Retinal pigment epithelial cell (primary cell): ENCODE data around the gene ZSWIM7.

ENCODE experiments used
- DNase-seq: peaks from one replicate; pipeline ENCODE4 v3.0.0-alpha.2; 2010; ENCODE audit warnings: low read depth
- H3K4me3 ChIP-seq: 2 replicates; pipeline ENCODE4 v1.5.1; 2011; ENCODE audit warnings: mild to moderate bottlenecking, low read length, control low read depth, moderate library complexity
- TF ChIP-seq, protein P1 (sequence below): conservative IDR thresholded peaks from 2 replicates; pipeline ENCODE4 v1.5.1; 2011; ENCODE audit warnings: low read depth, low read length, control low read depth, inconsistent platforms

Gene ZSWIM7

DNA sequence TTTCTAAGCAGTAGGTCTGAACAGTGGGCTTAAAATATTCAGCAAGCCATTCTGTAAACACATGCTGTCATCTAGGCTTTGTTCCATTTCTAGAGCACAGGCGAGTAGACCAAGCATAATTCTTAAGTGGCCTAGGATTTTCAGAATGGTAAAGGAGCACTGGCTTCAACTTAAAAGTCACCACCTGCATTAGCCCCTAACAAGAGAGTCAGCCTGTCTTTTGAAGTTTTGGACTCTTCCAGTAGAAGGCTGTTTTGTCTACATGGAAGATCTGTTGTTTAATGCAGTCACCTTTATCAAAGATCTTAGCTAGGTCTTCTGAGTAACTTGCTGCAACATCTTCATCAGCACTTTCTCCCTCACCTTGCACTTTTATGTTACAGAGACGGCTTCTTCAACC, 36.8 kb upstream of the ZSWIM7 start:
- TF ChIP-seq, protein P1, sequence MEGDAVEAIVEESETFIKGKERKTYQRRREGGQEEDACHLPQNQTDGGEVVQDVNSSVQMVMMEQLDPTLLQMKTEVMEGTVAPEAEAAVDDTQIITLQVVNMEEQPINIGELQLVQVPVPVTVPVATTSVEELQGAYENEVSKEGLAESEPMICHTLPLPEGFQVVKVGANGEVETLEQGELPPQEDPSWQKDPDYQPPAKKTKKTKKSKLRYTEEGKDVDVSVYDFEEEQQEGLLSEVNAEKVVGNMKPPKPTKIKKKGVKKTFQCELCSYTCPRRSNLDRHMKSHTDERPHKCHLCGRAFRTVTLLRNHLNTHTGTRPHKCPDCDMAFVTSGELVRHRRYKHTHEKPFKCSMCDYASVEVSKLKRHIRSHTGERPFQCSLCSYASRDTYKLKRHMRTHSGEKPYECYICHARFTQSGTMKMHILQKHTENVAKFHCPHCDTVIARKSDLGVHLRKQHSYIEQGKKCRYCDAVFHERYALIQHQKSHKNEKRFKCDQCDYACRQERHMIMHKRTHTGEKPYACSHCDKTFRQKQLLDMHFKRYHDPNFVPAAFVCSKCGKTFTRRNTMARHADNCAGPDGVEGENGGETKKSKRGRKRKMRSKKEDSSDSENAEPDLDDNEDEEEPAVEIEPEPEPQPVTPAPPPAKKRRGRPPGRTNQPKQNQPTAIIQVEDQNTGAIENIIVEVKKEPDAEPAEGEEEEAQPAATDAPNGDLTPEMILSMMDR = no peak
- DNase-seq = no peak
- H3K4me3 ChIP-seq = no peak overlapping the region

DNA sequence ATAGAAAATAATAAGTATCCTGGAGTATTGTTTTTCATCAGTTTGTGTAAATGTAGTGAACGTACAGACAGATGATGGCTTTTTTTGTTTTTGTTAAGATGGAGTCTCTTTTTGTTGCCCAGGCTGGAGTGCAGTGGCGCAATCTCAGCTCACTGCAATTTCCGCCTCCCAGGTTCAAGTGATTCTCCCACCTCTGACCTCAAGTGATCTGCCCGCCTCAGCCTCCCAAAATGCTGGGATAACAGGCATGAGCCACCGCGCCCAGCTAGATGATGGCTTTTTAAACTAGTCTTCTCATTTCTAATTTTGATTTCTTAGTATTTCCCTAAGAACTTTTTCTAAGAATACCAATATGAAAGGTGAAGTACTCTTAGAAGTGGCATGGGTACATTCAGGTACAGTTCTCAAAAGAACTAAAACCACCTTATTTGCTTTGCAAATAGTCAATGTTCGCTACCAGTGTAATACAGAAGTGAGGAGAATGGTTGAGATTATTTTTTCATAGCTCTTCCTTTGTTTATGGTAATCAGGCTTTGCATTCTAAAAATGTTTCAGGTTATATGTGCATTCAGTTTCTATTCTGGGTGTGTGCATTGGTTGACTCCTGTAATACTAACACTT, 34.3 kb upstream of the ZSWIM7 start:
- DNase-seq = no peak
- no peak overlapping the region for H3K4me3 ChIP-seq
- TF ChIP-seq, protein P1 = no peak

DNA sequence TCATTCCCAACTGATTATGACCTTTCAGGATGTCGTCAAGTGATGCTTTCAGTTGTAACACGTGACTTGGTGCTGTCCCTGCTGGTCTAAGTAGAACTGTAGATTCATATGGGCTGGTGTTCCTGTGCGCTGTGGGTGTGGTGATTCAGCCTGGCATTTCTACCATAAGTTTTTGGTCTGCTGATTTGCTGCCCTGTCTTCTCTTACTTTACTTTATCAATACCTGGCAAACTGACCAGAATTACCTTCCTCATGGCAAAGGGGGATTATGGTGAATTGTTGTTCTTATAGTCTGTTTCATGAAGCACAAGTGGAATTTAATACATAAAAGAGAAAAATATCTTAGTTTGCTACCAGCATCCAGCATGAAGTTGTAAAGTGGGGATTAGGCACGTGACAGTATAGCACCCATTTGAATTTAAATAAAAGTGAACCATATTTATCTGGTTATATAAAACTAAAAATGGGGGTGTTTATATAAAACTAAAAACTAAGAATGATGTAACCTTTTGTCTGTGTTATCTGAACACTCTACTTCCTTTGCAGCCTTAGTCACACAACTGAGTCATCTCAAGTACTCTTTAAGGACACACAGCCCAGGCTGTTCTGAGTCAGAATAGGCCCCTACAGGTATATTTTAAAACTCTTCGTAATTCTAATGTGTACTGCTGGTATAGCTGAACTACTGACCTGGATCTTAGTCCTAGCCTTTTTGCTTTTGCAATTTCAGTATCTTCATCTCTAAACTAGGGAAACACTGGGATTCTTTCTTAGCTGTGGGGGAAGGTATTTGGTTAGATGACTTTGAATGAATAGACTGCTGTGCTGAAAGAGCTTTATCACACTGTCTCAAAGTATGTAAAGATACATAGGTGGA, 28.4 kb upstream of the ZSWIM7 start:
- peak; percentile 52 for DNase-seq
- no peak overlapping the region for H3K4me3 ChIP-seq
- TF ChIP-seq, protein P1 = no peak

DNA sequence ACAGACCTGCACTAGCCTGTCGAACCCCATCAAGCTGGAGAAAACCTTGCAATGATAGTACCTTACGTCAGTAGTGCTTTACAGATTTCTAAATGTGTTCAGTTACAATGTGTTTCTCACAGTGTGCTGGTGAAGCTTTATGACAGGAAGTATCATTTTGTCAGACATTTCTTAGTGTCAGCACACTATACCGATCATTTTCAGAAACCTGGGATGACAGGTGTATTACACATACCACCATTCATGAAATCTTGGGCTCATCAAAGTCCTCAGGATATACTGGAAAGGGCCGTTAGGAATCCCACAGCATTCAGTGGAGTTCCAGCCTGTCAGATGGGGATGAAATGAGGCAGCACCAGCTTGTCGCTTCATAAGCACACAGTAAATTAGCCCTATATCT, 27.4 kb upstream of the ZSWIM7 start:
- no peak overlapping the region for H3K4me3 ChIP-seq
- TF ChIP-seq, protein P1 = no peak
- DNase-seq = no peak

DNA sequence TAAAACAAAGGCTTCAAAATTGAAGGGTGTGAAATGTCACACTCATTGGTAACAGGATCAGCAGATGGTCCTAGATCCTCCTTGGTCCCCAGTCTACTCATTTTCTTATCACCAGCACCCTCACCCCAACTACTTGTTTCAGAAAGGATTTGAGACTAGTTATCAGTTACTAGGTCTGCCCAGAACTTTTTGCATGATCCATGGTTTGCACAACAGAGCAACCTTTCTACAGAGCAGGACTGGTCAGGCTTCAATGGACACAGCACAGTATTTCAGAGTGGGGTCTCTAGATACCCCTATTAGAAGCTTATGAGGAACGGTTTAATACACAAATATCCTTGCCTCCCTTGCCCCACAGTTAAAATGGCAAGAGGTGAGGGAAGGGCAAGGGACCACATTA, 25.7 kb upstream of the ZSWIM7 start:
- TF ChIP-seq, protein P1 = no peak
- no peak overlapping the region for H3K4me3 ChIP-seq
- no peak for DNase-seq

DNA sequence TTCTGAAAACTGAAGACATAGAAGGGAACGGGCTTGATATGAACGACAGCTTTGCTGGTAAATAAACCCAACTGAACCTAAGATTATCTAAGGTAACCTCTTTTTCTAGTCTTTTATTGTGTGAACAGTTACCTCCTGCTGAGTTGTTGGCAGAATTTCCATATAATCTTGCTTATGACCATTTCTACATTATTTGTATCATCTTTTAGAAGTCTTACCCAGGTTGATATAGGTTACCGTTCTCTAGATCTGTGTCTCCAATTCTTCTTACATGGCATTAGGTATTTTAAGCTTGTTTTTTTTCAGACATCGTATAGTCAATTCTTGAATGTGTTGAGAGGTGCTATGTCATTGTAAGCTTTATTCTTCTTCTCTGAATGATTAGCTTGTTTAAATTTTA, 24.4 kb upstream of the ZSWIM7 start:
- no peak for DNase-seq
- TF ChIP-seq, protein P1 = no peak

DNA sequence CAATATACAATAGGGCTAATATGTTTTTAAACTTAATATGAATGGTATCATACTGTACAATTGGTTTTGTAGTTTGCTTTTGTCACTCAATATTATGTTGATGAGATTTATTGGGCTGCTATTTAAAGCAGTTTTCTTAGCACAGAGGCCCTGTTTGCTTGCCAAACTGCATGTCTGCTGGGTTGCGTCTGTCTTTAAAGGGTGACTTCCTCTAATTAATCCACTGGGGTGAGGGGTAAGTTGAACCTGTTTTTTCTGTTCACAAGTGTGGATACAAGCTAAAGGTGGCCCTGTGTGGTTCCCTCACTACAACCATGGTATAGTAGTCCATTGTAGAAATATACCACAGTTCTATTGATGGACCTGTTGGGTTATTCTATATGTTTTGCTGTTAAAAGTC, 19.8 kb upstream of the ZSWIM7 start:
- H3K4me3 ChIP-seq = no peak overlapping the region
- DNase-seq = no peak
- TF ChIP-seq, protein P1 = no peak

More for the DNA sequence above, 24.4 kb upstream of the ZSWIM7 start:
- H3K4me3 ChIP-seq = no peak overlapping the region
